Endothelial cell (in vitro differentiated cells): ENCODE measurements around the gene FRA10AC1. TPM values are rescaled to one million over a fixed set of nuclear protein-coding genes. Genes with fewer than 3 reads are reported as not detected.

ENCODE experiments used
- DNase-seq: peaks from one replicate; pipeline ENCODE4 v3.0.0; 2021; ENCODE audit warnings: low spot score
- H3K27ac Mint-ChIP-seq: one replicate; pipeline ENCODE4 v1.8.0; 2021; ENCODE audit warnings: mixed read lengths, inconsistent platforms; ENCODE audit not compliant: unreplicated experiment
- H3K27me3 Mint-ChIP-seq: one replicate; pipeline ENCODE4 v1.8.0; 2021; ENCODE audit warnings: mild to moderate bottlenecking, moderate library complexity, mixed read lengths, inconsistent platforms; ENCODE audit not compliant: unreplicated experiment
- H3K36me3 Mint-ChIP-seq: one replicate; pipeline ENCODE4 v1.8.0; 2021; ENCODE audit warnings: mild to moderate bottlenecking, low read depth, mixed read lengths, inconsistent platforms; ENCODE audit not compliant: unreplicated experiment
- H3K4me1 Mint-ChIP-seq: one replicate; pipeline ENCODE4 v1.8.0; 2021; ENCODE audit warnings: mild to moderate bottlenecking, mixed read lengths, inconsistent platforms; ENCODE audit not compliant: unreplicated experiment
- H3K4me3 Mint-ChIP-seq: one replicate; pipeline ENCODE4 v1.8.0; 2021; ENCODE audit warnings: mild to moderate bottlenecking, mixed read lengths, inconsistent platforms; ENCODE audit not compliant: unreplicated experiment
- H3K9me3 Mint-ChIP-seq: one replicate; pipeline ENCODE4 v1.8.0; 2021; ENCODE audit warnings: mixed read lengths, inconsistent platforms; ENCODE audit not compliant: unreplicated experiment
- CTCF ChIP-seq: fragments of 200-600 bp; sonication (generic); IDR thresholded peaks from one replicate; pipeline ENCODE4 v1.5.0; 2021; ENCODE audit warnings: antibody characterized with exemption; ENCODE audit not compliant: unreplicated experiment
- total RNA-seq: library from RNA; stranded (reverse); fragmentation: NEBNext Ultra II Directional; extraction: Animal tissue kit (Norgen Biotek cat#: 25700); gene quantifications from one replicate; pipeline ENCODE4 v1.2.1, GENCODE V29; 2021; ENCODE audit not compliant: unreplicated experiment

The FRA10AC1 gene
- total RNA-seq, 1 donor from 2014 or later, result 14.6 TPM

GRCh38 chr10:93715345-93715744 lies 13.0 kb upstream of the FRA10AC1 start:
- Mint-ChIP-seq H3K27me3 (peaks cover 2% of the 10 kb centered on the region), H3K4me1 (peaks cover 7% of the 10 kb centered on the region), H3K27ac (no peak overlapping the region), H3K4me3 (no peak overlapping the region), H3K9me3 (no peaks in the 10 kb centered on the region), H3K36me3 (peaks cover 3% of the 10 kb centered on the region)
- DNase-seq, result no peak
- no peak for TF ChIP-seq CTCF

- H3K27me3 Mint-ChIP-seq, result no peaks in the 10 kb centered on the region
- no peak for TF ChIP-seq CTCF
- no peak overlapping the region for H3K27ac Mint-ChIP-seq
- H3K4me3 Mint-ChIP-seq, result no peak overlapping the region
- no peaks in the 10 kb centered on the region for H3K9me3 Mint-ChIP-seq
- H3K36me3 Mint-ChIP-seq, result peaks cover 3% of the 10 kb centered on the region
- DNase-seq, result no peak
- H3K4me1 Mint-ChIP-seq, result peaks cover 5% of the 10 kb centered on the region
Measured at GRCh38 chr10:93712593-93712992, 10.2 kb upstream of the FRA10AC1 start.

GRCh38 chr10:93711891-93712290 lies 9.5 kb upstream of the FRA10AC1 start:
- Mint-ChIP-seq H3K27me3 (no peaks in the 10 kb centered on the region), H3K4me3 (no peak overlapping the region), H3K9me3 (no peaks in the 10 kb centered on the region), H3K4me1 (peaks cover 6% of the 10 kb centered on the region), H3K36me3 (peaks cover 3% of the 10 kb centered on the region), H3K27ac (no peak overlapping the region)
- no peak for DNase-seq
- TF ChIP-seq CTCF, result no peak

- H3K27me3 Mint-ChIP-seq, result no peaks in the 10 kb centered on the region
- no peaks in the 10 kb centered on the region for H3K9me3 Mint-ChIP-seq
- no peak for TF ChIP-seq CTCF
- no peak overlapping the region for H3K4me3 Mint-ChIP-seq
- peaks cover 2% of the 10 kb centered on the region for H3K36me3 Mint-ChIP-seq
- peaks cover 15% of the 10 kb centered on the region for H3K4me1 Mint-ChIP-seq
- DNase-seq, result no peak
- H3K27ac Mint-ChIP-seq, result no peak overlapping the region
Measured at GRCh38 chr10:93710333-93710909, 8.0 kb upstream of the FRA10AC1 start.

- Mint-ChIP-seq H3K27me3 (no peaks in the 10 kb centered on the region), H3K9me3 (no peaks in the 10 kb centered on the region), H3K27ac (no peak overlapping the region), H3K36me3 (no peaks in the 10 kb centered on the region), H3K4me1 (peaks cover 15% of the 10 kb centered on the region), H3K4me3 (no peak overlapping the region)
- TF ChIP-seq CTCF, result no peak
- DNase-seq, result no peak
Measured at GRCh38 chr10:93707623-93708022, 5.2 kb upstream of the FRA10AC1 start.
